ENCODE data around the gene MRC2.
A peak's percentile ranks its signal among the peaks of the same experiment; 100 is the strongest.

The MRC2 gene

GRCh38 chr17:62641951-62642350, 14.5 kb downstream of the MRC2 start:
- no peak for DNase-seq

- DNase-seq: no peak
These were observed 16.0 kb downstream of the MRC2 start for GRCh38 chr17:62643496-62643895.

DNA sequence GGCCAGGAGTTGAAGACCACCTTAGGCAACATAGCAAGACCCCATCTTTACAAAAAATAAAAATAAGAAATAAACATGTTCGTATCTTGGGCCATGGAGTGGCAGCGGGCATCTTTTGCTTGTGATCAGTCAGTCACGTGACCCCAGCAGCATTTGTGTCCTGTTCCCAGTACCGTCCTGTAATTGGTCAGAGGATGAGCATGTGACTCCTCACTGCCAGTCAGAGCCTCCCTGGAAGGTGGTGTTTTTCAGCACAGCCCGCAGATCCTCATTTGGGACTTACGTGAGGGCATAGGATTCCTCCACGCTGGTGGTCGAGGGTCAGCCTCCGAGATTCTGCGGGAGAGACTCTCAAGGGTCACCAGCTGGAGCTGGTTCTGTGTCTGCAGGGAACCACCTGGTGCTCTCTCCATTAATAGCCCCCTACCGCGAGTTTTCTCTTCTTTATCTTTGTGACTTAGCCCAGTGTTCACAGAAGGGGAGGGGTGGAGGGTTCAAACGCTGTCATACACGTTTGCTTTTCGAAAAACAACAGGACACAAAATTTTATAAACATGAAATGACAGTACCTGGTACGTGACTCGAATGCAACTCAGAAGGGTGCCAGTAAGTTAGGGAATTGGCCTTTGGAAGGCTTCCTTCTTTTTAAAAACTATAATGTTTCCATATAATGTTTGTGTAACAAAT, 17.2 kb downstream of the MRC2 start:
- DNase-seq: peak; percentile 98 to 99

- peak; percentile 75 to 90 for DNase-seq
These were observed 20.9 kb downstream of the MRC2 start for GRCh38 chr17:62648251-62648955.

GRCh38 chr17:62648956-62649294, 21.5 kb downstream of the MRC2 start:
- DNase-seq: no peak

DNA sequence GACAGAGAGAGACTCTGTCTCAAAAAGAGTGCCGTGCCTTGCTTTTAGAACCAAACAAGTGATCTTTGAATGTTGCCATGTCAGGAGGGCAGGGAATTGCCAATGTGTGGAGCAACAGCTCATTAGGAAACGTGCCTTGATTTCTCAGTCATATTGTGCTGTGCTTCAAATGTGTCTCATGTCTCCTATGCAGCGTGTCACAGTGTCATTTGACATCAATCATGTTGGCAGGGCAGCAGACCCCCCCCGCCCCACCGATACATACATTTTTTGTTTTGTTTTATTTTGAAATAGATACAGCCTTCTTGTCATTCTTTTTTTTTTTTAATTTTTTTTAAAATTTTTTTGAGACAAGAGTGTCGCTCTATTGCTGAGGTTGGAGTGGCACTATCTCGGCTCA, 22.1 kb downstream of the MRC2 start:
- DNase-seq: no peak

DNA sequence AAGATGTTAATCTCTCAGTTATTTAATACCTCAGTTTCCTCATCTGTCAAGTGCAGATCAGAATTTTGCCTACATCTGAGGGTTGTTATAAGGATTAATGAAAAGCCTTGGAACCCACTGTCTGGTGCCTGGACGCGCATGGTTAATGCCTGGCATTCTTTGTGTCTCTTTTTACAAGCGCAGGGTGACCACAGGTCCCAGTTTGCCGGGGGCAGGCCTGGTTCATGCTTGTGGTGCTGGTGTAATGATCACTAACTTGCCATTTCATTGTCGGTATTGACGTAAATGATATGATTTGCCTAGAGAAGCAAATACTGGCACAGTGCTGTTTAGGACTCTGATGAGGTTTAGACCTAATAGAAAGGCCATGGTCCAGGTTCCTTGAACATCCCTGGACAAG, 23.1 kb downstream of the MRC2 start:
- DNase-seq: no peak

DNA sequence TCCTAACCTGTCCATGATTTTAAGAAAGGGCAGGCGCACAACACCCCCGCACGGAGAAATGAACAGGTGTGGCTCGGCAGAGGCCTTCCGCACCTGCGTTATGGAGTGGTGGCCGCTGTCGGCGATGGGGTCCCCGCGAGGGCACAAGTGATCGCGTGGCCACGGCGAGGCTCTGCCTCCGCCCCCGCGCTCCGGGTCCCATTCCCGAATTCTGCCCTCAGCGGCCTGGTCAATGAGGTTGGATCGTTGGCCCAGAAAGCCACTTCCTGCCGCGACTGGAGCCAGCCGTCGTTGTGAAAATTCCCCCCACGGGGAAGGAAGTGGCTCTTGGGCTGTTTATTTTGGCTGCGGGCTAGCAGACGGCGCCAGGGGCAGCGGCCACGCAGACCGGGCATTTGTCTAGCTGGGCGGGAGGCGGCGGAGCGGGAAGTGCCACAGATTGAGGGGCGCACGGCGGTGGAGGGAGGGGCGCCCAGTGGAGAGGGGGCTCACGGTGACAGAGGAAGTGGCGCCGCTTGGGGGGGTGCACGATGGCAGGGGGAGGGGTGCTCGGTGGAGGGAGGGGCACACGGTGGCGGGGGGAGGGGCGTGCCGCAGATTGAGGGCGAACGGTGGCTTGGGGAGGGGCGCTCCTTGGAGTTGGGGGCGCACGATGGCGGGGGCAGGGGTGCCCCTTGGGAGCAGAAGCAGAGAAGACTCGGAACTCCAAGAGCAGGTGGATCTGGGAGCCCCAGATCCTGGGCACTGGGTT, 25.0 kb downstream of the MRC2 start:
- DNase-seq: no peak

GRCh38 chr17:62653002-62653825, 25.7 kb downstream of the MRC2 start:
- DNase-seq: peak; percentile 82 to 86

DNA sequence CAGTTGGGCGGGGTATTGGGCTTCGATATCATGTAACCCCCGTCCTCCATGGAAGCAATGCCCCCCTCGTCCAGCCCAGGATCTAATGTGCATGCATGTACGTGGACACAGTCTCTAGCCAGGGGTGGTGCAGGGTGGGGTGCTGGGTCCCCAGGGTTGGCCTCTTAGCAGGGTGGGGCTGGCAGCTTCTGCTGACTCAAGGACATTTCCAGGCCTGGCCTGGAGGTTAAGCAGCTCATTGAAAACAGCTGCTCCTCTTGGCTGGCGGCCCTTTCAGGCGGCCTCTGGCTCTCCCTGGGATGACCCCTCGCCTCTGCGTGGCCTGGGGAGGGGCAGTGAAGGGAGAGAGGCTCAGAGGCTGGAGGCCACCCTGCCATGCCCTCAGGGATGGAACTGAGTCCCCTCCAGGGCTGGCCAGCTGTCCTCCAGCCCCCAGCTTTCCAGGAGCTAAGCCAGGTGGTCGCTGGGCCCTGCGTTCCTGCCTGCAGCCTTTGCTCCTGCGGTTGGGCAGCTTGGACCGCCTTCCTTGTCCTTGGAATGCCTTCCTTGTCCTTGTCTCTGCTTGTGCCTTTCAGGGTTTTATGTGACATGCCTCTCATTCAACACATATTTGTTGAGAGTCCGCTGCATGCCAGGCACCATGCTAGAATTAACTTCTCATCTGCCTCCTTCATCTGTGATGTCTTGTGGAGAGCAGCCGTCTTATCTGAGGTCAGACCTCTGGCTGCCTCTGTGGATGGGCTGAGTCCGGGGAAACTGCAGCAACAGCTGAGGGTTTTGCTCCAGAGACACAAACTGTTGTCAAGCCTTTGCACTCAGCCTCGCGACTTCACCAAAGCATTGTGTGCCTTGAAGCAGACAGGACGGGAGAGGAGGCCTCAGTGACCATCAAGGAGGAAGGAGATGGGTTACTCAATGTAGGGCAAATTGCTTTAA, 26.6 kb downstream of the MRC2 start:
- no peak for DNase-seq

DNA sequence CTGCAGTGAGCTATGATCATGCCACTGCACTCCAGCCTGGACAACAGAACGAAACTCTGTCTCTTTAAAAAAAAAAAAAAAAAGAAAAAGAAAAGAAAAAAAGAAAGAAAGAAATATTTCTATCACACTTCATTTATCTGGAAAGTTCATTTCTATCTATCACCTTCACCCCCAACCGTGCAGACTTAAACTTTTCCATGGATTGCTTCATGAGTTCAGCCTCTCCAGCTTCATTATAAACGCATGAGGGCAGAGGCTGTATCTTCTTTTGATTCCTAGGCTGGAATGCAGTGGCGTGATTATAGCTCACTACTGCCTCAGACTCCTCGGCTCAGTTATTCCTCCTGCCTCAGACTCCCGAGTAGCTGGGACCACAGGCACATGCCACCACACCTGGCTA, 28.2 kb downstream of the MRC2 start:
- DNase-seq: no peak

DNA sequence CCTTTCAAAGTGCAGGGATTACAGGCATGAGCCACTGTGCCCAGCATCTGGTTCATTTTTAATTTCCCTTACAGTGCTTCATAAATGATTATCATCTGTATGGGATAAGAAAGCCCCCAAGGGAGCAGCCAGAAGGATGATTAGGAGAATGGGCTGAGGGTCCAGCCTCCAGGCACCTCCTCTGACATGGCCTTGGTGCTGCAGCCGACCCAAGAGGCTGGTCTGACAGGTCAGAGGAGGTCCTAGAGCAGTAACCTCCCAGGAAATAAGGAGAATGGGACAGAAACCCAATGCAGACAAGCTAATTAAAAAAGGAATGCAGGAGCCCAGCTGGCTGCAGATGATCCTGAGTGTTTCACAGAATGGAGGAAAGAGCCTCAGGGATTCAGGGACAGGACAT, 29.0 kb downstream of the MRC2 start:
- DNase-seq: peak in 1 of 2 experiments; percentile 47

- peak in 1 of 2 experiments; percentile 13 for DNase-seq
These were observed 29.7 kb downstream of the MRC2 start for GRCh38 chr17:62657145-62657665.

DNA sequence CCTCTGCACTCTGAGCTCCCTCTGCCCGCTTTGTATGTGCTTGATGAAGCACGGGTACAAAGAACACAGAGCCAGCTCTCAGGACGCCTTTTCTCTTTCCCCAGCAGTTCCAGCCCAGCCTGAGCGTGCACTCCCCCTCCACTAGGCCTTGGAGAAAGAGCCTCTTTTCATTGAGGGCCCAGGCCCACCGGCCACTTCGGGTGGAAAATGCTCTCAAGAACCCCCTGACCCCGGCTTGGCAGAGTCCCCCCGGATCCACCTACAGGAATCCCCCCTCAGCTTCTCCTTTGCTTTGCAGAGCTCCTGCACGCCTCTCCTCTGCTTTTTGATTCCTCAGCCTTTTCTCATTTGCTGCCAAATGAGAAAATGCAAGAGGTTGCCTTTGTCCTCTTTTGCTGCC, 30.2 kb downstream of the MRC2 start:
- DNase-seq: no peak

GRCh38 chr17:62658136-62658920, 30.9 kb downstream of the MRC2 start:
- no peak for DNase-seq

DNA sequence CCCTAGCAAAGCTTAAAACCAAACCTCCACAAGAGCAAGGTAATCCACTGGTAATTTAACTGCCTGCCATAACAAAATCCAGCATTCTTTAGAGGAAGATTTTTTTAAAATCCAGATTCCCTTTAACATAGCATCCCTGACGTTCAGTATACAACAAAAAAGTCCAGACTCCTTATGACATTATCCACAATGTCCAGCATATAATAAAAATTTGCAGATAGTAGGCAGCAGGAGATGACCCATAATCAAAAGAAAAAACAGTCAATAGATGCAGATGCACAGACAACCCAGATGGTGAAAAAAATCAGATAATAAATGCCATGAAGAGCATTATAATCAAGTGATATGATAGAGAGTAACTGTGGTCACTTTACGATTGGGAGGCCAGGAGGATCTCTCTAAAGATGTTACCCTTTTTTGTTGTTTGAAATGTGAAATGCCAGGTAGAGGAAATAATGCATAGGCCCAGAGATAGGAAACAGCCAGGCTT, 33.2 kb downstream of the MRC2 start:
- no peak for DNase-seq

DNA sequence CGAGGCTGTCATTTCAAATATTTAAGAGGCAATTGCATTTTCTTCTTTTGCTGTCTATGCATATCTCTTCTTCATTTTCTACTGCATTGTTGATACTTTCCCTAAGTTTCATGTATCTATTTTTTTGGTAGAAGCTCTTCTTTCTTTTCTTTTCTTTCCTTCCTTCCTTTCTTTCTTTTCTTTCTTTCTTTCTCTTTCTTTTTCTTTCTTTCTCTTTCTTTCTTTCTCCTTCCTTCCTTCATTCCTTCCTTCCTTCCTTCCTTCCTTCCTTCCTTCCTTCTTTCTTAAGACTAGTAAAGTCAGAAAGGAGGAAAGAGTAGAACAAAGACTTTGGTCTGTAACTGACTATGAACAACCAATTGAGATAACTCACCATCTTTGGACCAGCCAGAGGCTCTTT, 33.9 kb downstream of the MRC2 start:
- no peak for DNase-seq

DNA sequence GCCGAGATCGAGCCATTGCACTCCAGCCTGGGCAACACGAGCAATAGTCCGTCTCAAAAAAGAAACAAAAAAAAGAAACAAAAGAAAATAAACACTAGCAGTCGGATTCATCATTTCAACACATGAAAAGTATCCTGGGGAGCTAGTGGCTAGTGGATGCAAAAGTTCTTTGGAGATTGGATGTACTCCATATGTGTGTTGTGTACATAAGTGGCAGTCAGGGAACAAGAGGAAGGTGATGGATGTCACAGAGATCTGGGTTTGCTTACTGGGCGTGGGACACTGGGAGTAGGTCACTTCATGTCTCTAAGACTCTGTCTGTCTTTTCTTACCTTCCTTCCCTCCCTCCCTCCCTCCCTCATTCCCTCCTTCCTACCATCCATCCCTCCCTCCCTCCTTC, 35.4 kb downstream of the MRC2 start:
- DNase-seq: no peak

DNA sequence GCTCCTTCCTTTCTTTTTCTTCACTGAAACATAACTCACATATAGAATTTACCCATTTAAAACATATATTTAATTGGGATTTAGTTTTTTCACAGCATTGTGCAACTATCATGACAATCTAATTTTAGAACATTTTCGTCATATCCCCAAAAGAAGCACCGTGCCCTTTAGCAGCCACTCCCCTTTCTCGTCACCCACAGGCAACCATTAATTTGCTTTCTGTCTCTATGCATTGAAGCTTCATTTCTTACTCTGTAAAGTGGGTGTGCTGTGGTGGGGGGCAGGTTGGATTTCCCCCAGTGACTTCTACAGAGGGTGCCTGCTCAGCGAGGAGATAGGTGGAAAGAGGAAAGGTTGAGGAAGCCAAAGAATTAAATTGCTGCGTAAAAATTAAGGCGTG, 35.8 kb downstream of the MRC2 start:
- DNase-seq: no peak

DNA sequence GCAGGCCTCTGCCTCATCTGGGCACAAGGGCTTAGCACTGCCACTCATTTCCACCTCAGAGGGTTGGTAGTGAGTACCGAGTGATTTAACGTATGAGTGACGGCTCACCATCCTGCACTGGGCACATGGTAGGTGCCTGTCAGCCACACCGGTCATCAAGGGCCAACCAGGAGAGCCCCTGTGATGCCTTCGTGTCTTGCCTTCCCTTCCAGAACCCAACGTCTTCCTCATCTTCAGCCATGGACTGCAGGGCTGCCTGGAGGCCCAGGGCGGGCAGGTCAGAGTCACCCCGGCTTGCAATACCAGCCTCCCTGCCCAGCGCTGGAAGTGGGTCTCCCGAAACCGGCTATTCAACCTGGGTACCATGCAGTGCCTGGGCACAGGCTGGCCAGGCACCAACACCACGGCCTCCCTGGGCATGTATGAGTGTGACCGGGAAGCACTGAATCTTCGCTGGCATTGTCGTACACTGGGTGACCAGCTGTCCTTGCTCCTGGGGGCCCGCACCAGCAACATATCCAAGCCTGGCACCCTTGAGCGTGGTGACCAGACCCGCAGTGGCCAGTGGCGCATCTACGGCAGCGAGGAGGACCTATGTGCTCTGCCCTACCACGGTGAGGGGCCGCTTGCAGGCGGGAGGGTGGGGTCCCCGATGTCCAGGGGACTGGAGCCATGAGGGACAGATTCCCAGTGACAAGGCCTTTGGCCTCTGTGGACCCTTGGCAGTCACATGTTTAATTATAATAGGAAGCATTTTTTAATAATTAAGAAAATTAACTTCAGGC, 37.1 kb downstream of the MRC2 start:
- DNase-seq: no peak

All from NCI-H524 (cell line).